ENCODE results near the gene ARL2BP. TPM values are rescaled to one million over a fixed set of nuclear protein-coding genes. Genes with fewer than 3 reads are reported as not detected.
"Not testable (repeated sequence)": the region's sequence is repeated elsewhere in the genome, so short reads cannot be mapped to it uniquely, and the experiment has no call there.

ARL2BP gene
- total RNA-seq, 1 experiment from 2014 or later: 100 TPM

GRCh38 chr16:57263541-57264351 lies 18.7 kb downstream of the ARL2BP start:
- DNase-seq (ENCODE audit: low spot score): no peak

GRCh38 chr16:57264381-57264780 lies 19.3 kb downstream of the ARL2BP start:
- DNase-seq (ENCODE audit: low spot score): no peak

- DNase-seq (ENCODE audit: low spot score): no peak
Observed at GRCh38 chr16:57264950-57265371, 19.9 kb downstream of the ARL2BP start.

GRCh38 chr16:57265850-57266530 lies 20.9 kb downstream of the ARL2BP start:
- DNase-seq (ENCODE audit: low spot score): peak; percentile 22

- no peak for DNase-seq (ENCODE audit: low spot score)
Observed at GRCh38 chr16:57266531-57267260, 21.6 kb downstream of the ARL2BP start.

- not testable (repeated sequence) for DNase-seq (ENCODE audit: low spot score)
Observed at GRCh38 chr16:57267343-57267742, 22.3 kb downstream of the ARL2BP start.

GRCh38 chr16:57268804-57269800 lies 24.0 kb downstream of the ARL2BP start:
- DNase-seq (ENCODE audit: low spot score): no peak

GRCh38 chr16:57270221-57271062 lies 25.4 kb downstream of the ARL2BP start:
- DNase-seq (ENCODE audit: low spot score): no peak

- no peak for DNase-seq (ENCODE audit: low spot score)
Observed at GRCh38 chr16:57271063-57271345, 25.9 kb downstream of the ARL2BP start.

- DNase-seq (ENCODE audit: low spot score): no peak
Observed at GRCh38 chr16:57271867-57272495, 26.9 kb downstream of the ARL2BP start.

GRCh38 chr16:57273359-57273758 lies 28.3 kb downstream of the ARL2BP start:
- DNase-seq (ENCODE audit: low spot score): no peak

GRCh38 chr16:57273826-57274225 lies 28.8 kb downstream of the ARL2BP start:
- no peak for DNase-seq (ENCODE audit: low spot score)

GRCh38 chr16:57275946-57276345 lies 30.9 kb downstream of the ARL2BP start:
- DNase-seq (ENCODE audit: low spot score): not testable (repeated sequence)

GRCh38 chr16:57276596-57276995 lies 31.5 kb downstream of the ARL2BP start:
- DNase-seq (ENCODE audit: low spot score): no peak

- DNase-seq (ENCODE audit: low spot score): peak; percentile 84
Observed at GRCh38 chr16:57277586-57277985, 32.5 kb downstream of the ARL2BP start.

- DNase-seq (ENCODE audit: low spot score): no peak
Observed at GRCh38 chr16:57278494-57278893, 33.4 kb downstream of the ARL2BP start.

- DNase-seq (ENCODE audit: low spot score): no peak
Observed at GRCh38 chr16:57279780-57280638, 35.0 kb downstream of the ARL2BP start.

GRCh38 chr16:57281791-57282190 lies 36.7 kb downstream of the ARL2BP start:
- DNase-seq (ENCODE audit: low spot score): no peak

Data from H4 (cell line).